Ascending aorta (tissue), 2 donors: ENCODE results near the gene GHRHR. TPM values are rescaled to one million over a fixed set of nuclear protein-coding genes. Genes with fewer than 3 reads are reported as not detected.

Experiments used
- DNase-seq, 2 donors: peaks; one replicate each; pipeline ENCODE4 v3.0.0-alpha.2; 2019; ENCODE audit warnings: low spot score in 2 of 2
- H3K27ac ChIP-seq, 2 donors: fragments of 200-600 bp; sonication (generic); one replicate each; pipeline ENCODE4 v1.5.1; 2016 to 2017; ENCODE audit warnings: mild to moderate bottlenecking in 1 of 2
- H3K27me3 ChIP-seq: fragments of 200-600 bp; sonication (generic); one replicate; pipeline ENCODE4 v1.5.1; 2017
- H3K36me3 ChIP-seq, 2 donors: fragments of 200-600 bp; sonication (generic); one replicate each; pipeline ENCODE4 v1.5.1; 2016
- H3K4me1 ChIP-seq, 2 donors: fragments of 200-600 bp; sonication (generic); one replicate each; pipeline ENCODE4 v1.5.1; 2016 to 2017; ENCODE audit warnings: mild to moderate bottlenecking in 1 of 2
- H3K4me3 ChIP-seq, 2 donors: fragments of 200-600 bp; sonication (generic); one replicate each; pipeline ENCODE4 v1.5.1; 2016 to 2017; ENCODE audit warnings: mild to moderate bottlenecking in 1 of 2
- H3K9me3 ChIP-seq, 2 donors: fragments of 200-600 bp; sonication (generic); one replicate each; pipeline ENCODE4 v1.5.1; 2016
- CTCF ChIP-seq, 3 experiments: fragments of 200-600 bp in 2 of 3; fragments of 450-650 bp in 1 of 3; sonication (generic) in 2 of 3; IDR thresholded peaks; one replicate each; pipeline ENCODE4 v1.5.1; 2016 to 2019; ENCODE audit warnings: antibody characterized with exemption in 3 of 3, mild to moderate bottlenecking in 1 of 3, moderate library complexity in 1 of 3
- intact Hi-C: fragments of 100-400 bp; cut with DNase I; formaldehyde crosslinking; loops from one replicate; pipeline ENCODE4 v1.15.1; 2023
- total RNA-seq: library from RNA; depleted of rRNA; stranded (reverse); fragments of >200 nt; gene quantifications from one replicate; pipeline ENCODE4 v1.1.0, GENCODE V29; 2016

The GHRHR gene
- total RNA-seq, 1 donor from 2014 or later: not detected

GRCh38 chr7:30921540-30922401 lies 42.0 kb upstream of the GHRHR start:
- Histone ChIP-seq H3K9me3 (no peaks in the 10 kb centered on the region), H3K27me3 (no peaks in the 10 kb centered on the region), H3K36me3 (peaks cover 53 to 54% of the 10 kb centered on the region in 2 donors), H3K4me1 (peaks cover 29 to 53% of the 10 kb centered on the region in 2 donors), H3K4me3 (peak overlapping the region in 1 of 2 donors; percentile 20), H3K27ac (peak overlapping the region; percentile 92 to 97)
- TF ChIP-seq CTCF (IDR thresholded peaks at IDR 0.05): no peak
- peak; percentile 7 to 64 for DNase-seq
- intact Hi-C loops: no loop called here

GRCh38 chr7:30922596-30922995 lies 41.2 kb upstream of the GHRHR start:
- intact Hi-C loops: no loop called here
- peak overlapping the region; percentile 92 to 97 for H3K27ac ChIP-seq
- peaks cover 57 to 62% of the 10 kb centered on the region in 2 donors for H3K36me3 ChIP-seq
- no peak for TF ChIP-seq CTCF (IDR thresholded peaks at IDR 0.05)
- no peaks in the 10 kb centered on the region for H3K27me3 ChIP-seq
- H3K4me1 ChIP-seq: peaks cover 29 to 45% of the 10 kb centered on the region in 2 donors
- H3K4me3 ChIP-seq: no peak overlapping the region
- DNase-seq: peak; percentile 7 to 64
- H3K9me3 ChIP-seq: no peaks in the 10 kb centered on the region

GRCh38 chr7:30923009-30923773 lies 40.6 kb upstream of the GHRHR start:
- H3K27me3 ChIP-seq: no peaks in the 10 kb centered on the region
- H3K9me3 ChIP-seq: no peaks in the 10 kb centered on the region
- peak in 1 of 2 donors; percentile 63 for DNase-seq
- no peak overlapping the region for H3K4me3 ChIP-seq
- peaks cover 26 to 39% of the 10 kb centered on the region in 2 donors for H3K4me1 ChIP-seq
- peaks cover 62 to 63% of the 10 kb centered on the region in 2 donors for H3K36me3 ChIP-seq
- no peak for TF ChIP-seq CTCF (IDR thresholded peaks at IDR 0.05)
- peak overlapping the region; percentile 92 to 97 for H3K27ac ChIP-seq
- intact Hi-C loops: no loop called here

GRCh38 chr7:30923774-30924413 lies 39.9 kb upstream of the GHRHR start:
- Histone ChIP-seq H3K4me3 (no peak overlapping the region), H3K9me3 (no peaks in the 10 kb centered on the region), H3K27ac (peak overlapping the region; percentile 92 to 97), H3K4me1 (peaks cover 20 to 32% of the 10 kb centered on the region in 2 donors), H3K36me3 (peaks cover 63 to 67% of the 10 kb centered on the region in 2 donors), H3K27me3 (no peaks in the 10 kb centered on the region)
- no peak for DNase-seq
- no peak for TF ChIP-seq CTCF (IDR thresholded peaks at IDR 0.05)
- intact Hi-C loops: no loop called here

GRCh38 chr7:30924624-30925023 lies 39.1 kb upstream of the GHRHR start:
- Histone ChIP-seq H3K36me3 (peaks cover 63 to 67% of the 10 kb centered on the region in 2 donors), H3K27me3 (no peaks in the 10 kb centered on the region), H3K9me3 (no peaks in the 10 kb centered on the region), H3K4me1 (peaks cover 18 to 24% of the 10 kb centered on the region in 2 donors), H3K4me3 (no peak overlapping the region), H3K27ac (peak overlapping the region in 1 of 2 donors; percentile 97)
- no peak for TF ChIP-seq CTCF (IDR thresholded peaks at IDR 0.05)
- intact Hi-C loops: no loop called here
- no peak for DNase-seq
